ENCODE measurements around the gene DUOX2. TPM values are rescaled to one million over a fixed set of nuclear protein-coding genes. Genes with fewer than 3 reads are reported as not detected.

Gene DUOX2
- total and polyA plus RNA-seq, 2 experiments from 2014 or later, result not detected

- H3K27ac Mint-ChIP-seq, result no peak overlapping the region
- H3K36me3 ChIP-seq (ENCODE audit: insufficient read depth), result no peaks in the 10 kb centered on the region
- H3K4me3 Mint-ChIP-seq, result no peak overlapping the region
- no peaks in the 10 kb centered on the region for H4K20me1 ChIP-seq (replicated peaks; ENCODE audit: insufficient read depth)
- H3K4me3 ChIP-seq, result no peak overlapping the region
- H3K4me2 ChIP-seq, result no peak overlapping the region
- no peaks in the 10 kb centered on the region for H3K36me3 Mint-ChIP-seq (ENCODE audit: low read depth)
- TF ChIP-seq POLR2AphosphoS5 (IDR thresholded peaks at IDR 0.05; ENCODE audit: low read depth) (no peak), ZNF462 (CRISPR knock-in tag; IDR thresholded peaks at IDR 0.05) (no peak), ETS1 (IDR thresholded peaks at IDR 0.05) (no peak), STAT1 (IDR thresholded peaks at IDR 0.05; ENCODE audit: unreplicated experiment) (no peak), ZNF114 (CRISPR knock-in tag; IDR thresholded peaks at IDR 0.05) (no peak)
- TF ChIP-seq, protein P1, sequence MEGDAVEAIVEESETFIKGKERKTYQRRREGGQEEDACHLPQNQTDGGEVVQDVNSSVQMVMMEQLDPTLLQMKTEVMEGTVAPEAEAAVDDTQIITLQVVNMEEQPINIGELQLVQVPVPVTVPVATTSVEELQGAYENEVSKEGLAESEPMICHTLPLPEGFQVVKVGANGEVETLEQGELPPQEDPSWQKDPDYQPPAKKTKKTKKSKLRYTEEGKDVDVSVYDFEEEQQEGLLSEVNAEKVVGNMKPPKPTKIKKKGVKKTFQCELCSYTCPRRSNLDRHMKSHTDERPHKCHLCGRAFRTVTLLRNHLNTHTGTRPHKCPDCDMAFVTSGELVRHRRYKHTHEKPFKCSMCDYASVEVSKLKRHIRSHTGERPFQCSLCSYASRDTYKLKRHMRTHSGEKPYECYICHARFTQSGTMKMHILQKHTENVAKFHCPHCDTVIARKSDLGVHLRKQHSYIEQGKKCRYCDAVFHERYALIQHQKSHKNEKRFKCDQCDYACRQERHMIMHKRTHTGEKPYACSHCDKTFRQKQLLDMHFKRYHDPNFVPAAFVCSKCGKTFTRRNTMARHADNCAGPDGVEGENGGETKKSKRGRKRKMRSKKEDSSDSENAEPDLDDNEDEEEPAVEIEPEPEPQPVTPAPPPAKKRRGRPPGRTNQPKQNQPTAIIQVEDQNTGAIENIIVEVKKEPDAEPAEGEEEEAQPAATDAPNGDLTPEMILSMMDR (conservative IDR thresholded peaks at IDR 0.05; ENCODE audit: low read depth in 2 of 2), result no peak
- TF ChIP-seq, protein P2, sequence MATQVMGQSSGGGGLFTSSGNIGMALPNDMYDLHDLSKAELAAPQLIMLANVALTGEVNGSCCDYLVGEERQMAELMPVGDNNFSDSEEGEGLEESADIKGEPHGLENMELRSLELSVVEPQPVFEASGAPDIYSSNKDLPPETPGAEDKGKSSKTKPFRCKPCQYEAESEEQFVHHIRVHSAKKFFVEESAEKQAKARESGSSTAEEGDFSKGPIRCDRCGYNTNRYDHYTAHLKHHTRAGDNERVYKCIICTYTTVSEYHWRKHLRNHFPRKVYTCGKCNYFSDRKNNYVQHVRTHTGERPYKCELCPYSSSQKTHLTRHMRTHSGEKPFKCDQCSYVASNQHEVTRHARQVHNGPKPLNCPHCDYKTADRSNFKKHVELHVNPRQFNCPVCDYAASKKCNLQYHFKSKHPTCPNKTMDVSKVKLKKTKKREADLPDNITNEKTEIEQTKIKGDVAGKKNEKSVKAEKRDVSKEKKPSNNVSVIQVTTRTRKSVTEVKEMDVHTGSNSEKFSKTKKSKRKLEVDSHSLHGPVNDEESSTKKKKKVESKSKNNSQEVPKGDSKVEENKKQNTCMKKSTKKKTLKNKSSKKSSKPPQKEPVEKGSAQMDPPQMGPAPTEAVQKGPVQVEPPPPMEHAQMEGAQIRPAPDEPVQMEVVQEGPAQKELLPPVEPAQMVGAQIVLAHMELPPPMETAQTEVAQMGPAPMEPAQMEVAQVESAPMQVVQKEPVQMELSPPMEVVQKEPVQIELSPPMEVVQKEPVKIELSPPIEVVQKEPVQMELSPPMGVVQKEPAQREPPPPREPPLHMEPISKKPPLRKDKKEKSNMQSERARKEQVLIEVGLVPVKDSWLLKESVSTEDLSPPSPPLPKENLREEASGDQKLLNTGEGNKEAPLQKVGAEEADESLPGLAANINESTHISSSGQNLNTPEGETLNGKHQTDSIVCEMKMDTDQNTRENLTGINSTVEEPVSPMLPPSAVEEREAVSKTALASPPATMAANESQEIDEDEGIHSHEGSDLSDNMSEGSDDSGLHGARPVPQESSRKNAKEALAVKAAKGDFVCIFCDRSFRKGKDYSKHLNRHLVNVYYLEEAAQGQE (IDR thresholded peaks at IDR 0.05; ENCODE audit: unreplicated experiment), result no peak
- ATAC-seq (no peak), DNase-seq (ENCODE audit: low spot score) (no peak)
- H3F3A ChIP-seq (replicated peaks; ENCODE audit: low read depth), result no peaks in the 10 kb centered on the region
- H3K4me1 Mint-ChIP-seq, result peaks cover 8% of the 10 kb centered on the region; the same call in 2 of the 3 replicates
- no peak overlapping the region for H3K27ac ChIP-seq (ENCODE audit: low read depth)
- H3K27me3 ChIP-seq (ENCODE audit: insufficient read depth), result no peaks in the 10 kb centered on the region
- no peaks in the 10 kb centered on the region; the same call in 2 of the 3 replicates for H3K9me3 Mint-ChIP-seq
- no peak overlapping the region for H2AFZ ChIP-seq
- no peaks in the 10 kb centered on the region for H3K79me2 ChIP-seq (replicated peaks; ENCODE audit: insufficient read depth)
- no peaks in the 10 kb centered on the region for H3K4me1 ChIP-seq (ENCODE audit: insufficient read depth)
- no peaks in the 10 kb centered on the region for H3K9me2 ChIP-seq (ENCODE audit: insufficient read depth)
- peaks cover 3% of the 10 kb centered on the region for H3K27me3 Mint-ChIP-seq (ENCODE audit: insufficient read depth, low read depth, poor library complexity)
These were observed 38.2 kb upstream of the DUOX2 start for GRCh38 chr15:45151998-45152828.
